ENCODE measurements around the gene C12orf56. TPM values are rescaled to one million over a fixed set of nuclear protein-coding genes. Genes with fewer than 3 reads are reported as not detected.

The C12orf56 gene
- total and polyA plus RNA-seq, 8 donors, result 0.08 to 0.31 (median 0.20) TPM; not detected in 3

DNA sequence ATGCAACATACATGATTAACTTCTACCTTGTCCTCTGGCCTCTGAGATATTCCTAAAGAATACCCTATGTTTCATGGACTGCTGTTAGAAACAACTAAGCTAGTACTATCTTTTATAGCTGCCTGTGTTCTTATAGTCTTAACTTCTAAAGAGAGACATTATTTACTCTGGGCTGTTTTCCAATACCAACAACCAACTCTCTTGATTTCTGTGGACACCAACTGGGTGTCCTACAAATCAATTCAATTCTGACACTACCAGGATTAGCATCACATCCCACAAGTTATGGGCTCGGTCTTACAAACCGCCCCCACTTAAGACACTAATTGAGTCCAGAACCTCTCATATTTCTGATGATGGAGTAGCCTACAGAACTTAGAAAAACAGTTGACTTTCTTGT is 21.9 kb upstream of the C12orf56 start:
- no peak for ATAC-seq
- DNase-seq, result no peak
- TF ChIP-seq, protein P1, sequence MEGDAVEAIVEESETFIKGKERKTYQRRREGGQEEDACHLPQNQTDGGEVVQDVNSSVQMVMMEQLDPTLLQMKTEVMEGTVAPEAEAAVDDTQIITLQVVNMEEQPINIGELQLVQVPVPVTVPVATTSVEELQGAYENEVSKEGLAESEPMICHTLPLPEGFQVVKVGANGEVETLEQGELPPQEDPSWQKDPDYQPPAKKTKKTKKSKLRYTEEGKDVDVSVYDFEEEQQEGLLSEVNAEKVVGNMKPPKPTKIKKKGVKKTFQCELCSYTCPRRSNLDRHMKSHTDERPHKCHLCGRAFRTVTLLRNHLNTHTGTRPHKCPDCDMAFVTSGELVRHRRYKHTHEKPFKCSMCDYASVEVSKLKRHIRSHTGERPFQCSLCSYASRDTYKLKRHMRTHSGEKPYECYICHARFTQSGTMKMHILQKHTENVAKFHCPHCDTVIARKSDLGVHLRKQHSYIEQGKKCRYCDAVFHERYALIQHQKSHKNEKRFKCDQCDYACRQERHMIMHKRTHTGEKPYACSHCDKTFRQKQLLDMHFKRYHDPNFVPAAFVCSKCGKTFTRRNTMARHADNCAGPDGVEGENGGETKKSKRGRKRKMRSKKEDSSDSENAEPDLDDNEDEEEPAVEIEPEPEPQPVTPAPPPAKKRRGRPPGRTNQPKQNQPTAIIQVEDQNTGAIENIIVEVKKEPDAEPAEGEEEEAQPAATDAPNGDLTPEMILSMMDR (IDR thresholded peaks at IDR 0.05), result no peak
- H3K9me3 ChIP-seq, result no peaks in the 10 kb centered on the region
- intact Hi-C loops (cut with DNase I), result no loop called here
- peaks cover 0 to 77% of the 10 kb centered on the region in 2 donors for H3K36me3 ChIP-seq
- no peak overlapping the region for H3K4me3 ChIP-seq
- peaks cover 0 to 10% of the 10 kb centered on the region in 2 donors for H3K4me1 ChIP-seq
- no peak overlapping the region for H3K27ac ChIP-seq
- no peaks in the 10 kb centered on the region for H3K27me3 ChIP-seq

DNA sequence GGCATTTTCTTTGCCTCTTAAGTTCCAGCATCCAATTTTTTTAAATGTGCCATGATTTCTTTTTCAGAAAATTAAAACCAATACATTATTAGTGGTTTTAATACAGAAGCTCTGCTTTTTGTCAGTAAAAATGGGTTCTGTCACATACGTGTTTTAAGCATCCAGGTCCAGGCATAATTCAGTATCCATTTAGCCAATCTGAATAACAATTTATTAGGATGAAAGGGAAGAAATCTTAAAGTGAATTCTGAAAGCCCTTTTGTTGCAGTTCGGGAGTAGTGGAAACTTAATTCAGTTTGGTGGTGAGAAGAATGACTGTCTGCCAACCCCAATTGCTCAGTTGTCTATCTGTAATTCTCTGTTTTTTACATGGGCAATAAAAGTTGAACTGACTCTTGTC is 20.9 kb upstream of the C12orf56 start:
- Histone ChIP-seq H3K4me3 (no peak overlapping the region), H3K36me3 (peaks cover 0 to 67% of the 10 kb centered on the region in 2 donors), H3K4me1 (peaks cover 0 to 10% of the 10 kb centered on the region in 2 donors), H3K27ac (no peak overlapping the region), H3K9me3 (no peaks in the 10 kb centered on the region), H3K27me3 (no peaks in the 10 kb centered on the region)
- intact Hi-C loops (cut with DNase I), result no loop called here
- ATAC-seq, result no peak
- no peak for DNase-seq
- TF ChIP-seq, protein P1 (IDR thresholded peaks at IDR 0.05), result no peak

DNA sequence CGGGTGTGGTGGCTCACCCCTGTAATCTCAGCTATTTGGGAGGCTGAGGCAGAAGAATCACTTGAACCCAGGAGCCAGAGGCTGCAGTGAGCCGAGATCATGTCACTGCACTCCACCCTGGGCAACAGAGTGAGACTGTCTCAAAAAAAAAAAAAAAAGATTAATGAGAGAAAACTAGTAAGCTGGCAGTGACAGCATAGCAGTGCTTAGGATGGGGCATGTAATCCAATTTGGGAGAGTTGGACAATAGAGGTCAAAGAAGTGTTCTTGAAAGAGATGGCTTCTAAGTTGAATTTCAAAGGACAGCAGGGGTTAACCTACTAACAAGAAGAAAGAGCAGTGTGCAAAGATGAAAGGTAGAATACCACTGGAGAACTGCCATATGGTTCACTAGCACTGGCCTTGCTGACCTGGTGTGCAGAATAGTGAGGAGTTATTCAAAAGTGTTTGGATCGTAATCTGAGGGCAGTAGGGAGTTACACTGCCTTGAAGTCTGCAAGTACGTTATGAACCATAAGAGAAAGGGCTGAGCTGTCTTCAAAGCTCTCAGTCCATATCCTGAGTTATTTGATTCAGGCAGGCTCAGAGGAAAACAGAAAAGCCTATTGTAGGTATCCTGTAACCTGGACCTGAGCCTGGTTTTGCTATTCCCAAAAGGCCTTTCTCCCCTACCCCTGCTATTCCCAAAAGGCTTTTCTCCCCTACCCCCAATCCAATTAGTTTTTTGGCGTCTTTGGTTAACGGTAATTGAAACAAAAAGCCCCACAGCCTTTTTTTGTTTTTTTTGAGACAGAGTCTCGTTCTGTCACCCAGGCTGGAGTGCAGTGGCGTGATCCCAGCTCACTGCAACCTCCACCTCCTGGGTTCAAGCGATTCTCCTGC is 17.0 kb upstream of the C12orf56 start:
- TF ChIP-seq, protein P1 (IDR thresholded peaks at IDR 0.05), result no peak
- intact Hi-C loops (cut with DNase I), result no loop called here
- peaks cover 0 to 28% of the 10 kb centered on the region in 2 donors for H3K36me3 ChIP-seq

DNA sequence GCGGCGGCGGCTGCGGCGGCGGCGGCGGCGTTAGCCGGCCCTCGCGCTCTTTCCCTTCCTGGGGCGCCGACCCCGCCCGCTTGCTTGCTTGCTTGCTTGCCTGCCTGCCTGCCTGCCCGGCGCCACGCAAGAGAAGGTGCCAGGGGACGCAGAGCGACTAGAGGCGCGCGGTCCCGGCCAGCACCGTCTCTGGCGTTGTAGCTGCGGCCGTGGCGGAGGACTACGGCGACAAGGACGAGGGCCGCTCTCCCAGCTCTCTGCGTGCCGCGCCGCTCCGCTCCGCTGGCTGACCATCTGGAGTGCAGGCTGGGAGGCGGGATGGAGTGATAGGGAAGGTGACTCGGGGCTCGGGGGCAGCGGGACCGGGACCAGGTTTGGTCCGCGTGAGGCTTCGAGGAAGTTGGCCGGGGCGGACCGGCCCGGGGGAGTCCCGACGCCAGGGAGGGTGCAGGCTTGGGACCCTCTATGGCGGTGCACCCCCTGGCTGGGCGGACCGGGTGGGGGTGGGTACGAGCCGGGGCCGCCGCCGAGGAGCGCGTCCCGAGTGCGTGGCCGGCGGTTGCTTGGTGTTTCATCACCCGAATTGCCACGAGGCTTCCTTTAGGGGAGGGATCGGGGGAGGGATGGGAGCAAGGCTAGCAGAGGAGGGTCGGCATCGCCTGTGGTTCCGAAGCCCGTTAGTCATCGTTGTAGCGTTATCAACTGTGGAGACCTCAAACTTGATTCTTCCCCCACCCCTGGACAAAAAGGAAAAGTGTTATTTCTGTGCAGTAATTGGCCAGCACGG is 14.1 kb upstream of the C12orf56 start:
- peaks cover 0 to 22% of the 10 kb centered on the region in 2 donors for H3K4me1 ChIP-seq
- ATAC-seq, result peak; percentile 62
- DNase-seq, result peak; percentile 61 to 89 (median 70)
- no peaks in the 10 kb centered on the region for H3K9me3 ChIP-seq
- H3K36me3 ChIP-seq, result no peaks in the 10 kb centered on the region
- peak overlapping the region; percentile 96 to 99 for H3K27ac ChIP-seq
- no peaks in the 10 kb centered on the region for H3K27me3 ChIP-seq
- peak overlapping the region; percentile 76 to 86 for H3K4me3 ChIP-seq
- intact Hi-C loops (cut with DNase I), result no loop called here
- TF ChIP-seq, protein P1 (IDR thresholded peaks at IDR 0.05), result no peak

More for the DNA sequence above, 17.0 kb upstream of the C12orf56 start:
- Histone ChIP-seq H3K27ac (no peak overlapping the region), H3K9me3 (no peaks in the 10 kb centered on the region), H3K4me1 (peaks cover 0 to 22% of the 10 kb centered on the region in 2 donors), H3K4me3 (no peak overlapping the region), H3K27me3 (no peaks in the 10 kb centered on the region)
- no peak for ATAC-seq
- DNase-seq, result no peak

Data from left lung (tissue), 10 donors.